ENCODE data around the gene PTPN11. TPM values are rescaled to one million over a fixed set of nuclear protein-coding genes. Genes with fewer than 3 reads are reported as not detected.

PTPN11 gene
- total and polyA plus RNA-seq, 2 of the 13 experiments (the other 11 are each of a cell fraction or from before 2014, with no cell fraction given): 30.0 to 63.5 TPM

- TF ChIP-seq ZNF710 (CRISPR knock-in tag; IDR thresholded peaks at IDR 0.05; ENCODE audit: borderline replicate concordance): no peak
- no peak for TF ChIP-seq TEAD3 (CRISPR knock-in tag; optimal IDR thresholded peaks at IDR 0.05; ENCODE audit: borderline replicate concordance)
Observed at GRCh38 chr12:112513471-112513870, 94.7 kb downstream of the PTPN11 start (continued).

GRCh38 chr12:112514456-112514855, 95.7 kb downstream of the PTPN11 start:
- intact Hi-C loops (cut with micrococcal nuclease; ENCODE audit: unreplicated experiment): no loop called here
- DNase-seq (ENCODE audit: low spot score): no peak
- Histone ChIP-seq H3K79me2 (ENCODE audit: insufficient read depth, low read length) (no peaks in the 10 kb centered on the region), H3K36me3 (replicated peaks in 1 of 2; ENCODE audit: control insufficient read depth in 1 of 2, insufficient read depth in 2 of 2, low read length in 2 of 2) (0 out of 5 replicates have a peak, but pooled peaks cover 0 to 4% of the 10 kb centered on the region in 2 experiments), H3K9ac (ENCODE audit: insufficient read depth, low read depth, low read length) (no peak overlapping the region), H3K4me3 (replicated peaks in 1 of 3; ENCODE audit: insufficient read depth in 1 of 3, low read depth in 2 of 3, low read length in 3 of 3) (no peak overlapping the region), H3K9me3 (ENCODE audit: low read length) (no peaks in the 10 kb centered on the region), H3K27me3 (ENCODE audit: control insufficient read depth in 1 of 2, insufficient read depth in 2 of 2, low read length in 2 of 2) (peaks cover 0 to 3% of the 10 kb centered on the region in 2 experiments; a peak in 1 of 5 replicates), H2AFZ (ENCODE audit: low read length) (no peak overlapping the region), H4K20me1 (ENCODE audit: insufficient read depth, low read length) (no peaks in the 10 kb centered on the region), H3K4me2 (ENCODE audit: low read depth, low read length) (no peak overlapping the region), H3K4me1 (ENCODE audit: insufficient read depth, low read length) (no peaks in the 10 kb centered on the region), H3K27ac (ENCODE audit: extremely low read length, insufficient read depth, low read length) (no peak overlapping the region)
- no peak for FAIRE-seq
- POLR2A ChIA-PET: no interaction called here
- ATAC-seq: no peak
- WGBS (ENCODE audit: low lambda C conversion rate): 81% methylated on average over 5 of the region's 5 CpGs
- in situ Hi-C loops (cut with HindIII; ENCODE audit: extremely low pct_ligation_motif_present, low pct_unique_long_range_greater_than_20kb): no loop called here
- no TSS peak for BruUV-seq (replicated peaks)
- CTCF ChIA-PET (ENCODE audit: low intra/inter-chr PET ratio, low total read pairs): no interaction called here
- no peak for TF ChIP-seq NR3C1 (CRISPR knock-in tag; IDR thresholded peaks at IDR 0.05)
- TF ChIP-seq ZNF720 (CRISPR knock-in tag; IDR thresholded peaks at IDR 0.05): no peak
- no peak for TF ChIP-seq ZBTB14 (CRISPR knock-in tag; IDR thresholded peaks at IDR 0.05)
- no peak for TF ChIP-seq GPBP1L1 (CRISPR knock-in tag; IDR thresholded peaks at IDR 0.05)
- no peak for TF ChIP-seq ZBTB2 (CRISPR knock-in tag; IDR thresholded peaks at IDR 0.05; ENCODE audit: low read depth)
- no peak for TF ChIP-seq NFYB (CRISPR knock-in tag; IDR thresholded peaks at IDR 0.05)
- TF ChIP-seq E2F1 (CRISPR knock-in tag; IDR thresholded peaks at IDR 0.05): no peak
- no peak for TF ChIP-seq ZSCAN22 (CRISPR knock-in tag; IDR thresholded peaks at IDR 0.05)
- TF ChIP-seq NFYC (CRISPR knock-in tag; IDR thresholded peaks at IDR 0.05): no peak
- TF ChIP-seq HOXD1 (CRISPR knock-in tag; IDR thresholded peaks at IDR 0.05): no peak
- no peak for TF ChIP-seq PHF21A (CRISPR knock-in tag; IDR thresholded peaks at IDR 0.05)
- no peak for TF ChIP-seq ZBTB38 (CRISPR knock-in tag; IDR thresholded peaks at IDR 0.05)
